GM12874 (cell line): ENCODE results near the gene DEFB123.

Experiments used
- CTCF ChIP-seq: IDR thresholded peaks from 2 replicates; pipeline ENCODE4 v1.5.1; 2011; ENCODE audit warnings: low read depth, mild to moderate bottlenecking, control low read depth, low read length, moderate library complexity; ENCODE audit not compliant: insufficient read depth

DEFB123 gene

GRCh38 chr20:31496761-31497295 lies 56.4 kb downstream of the DEFB123 start:
- TF ChIP-seq CTCF, result no peak

- TF ChIP-seq CTCF, result no peak
These were observed 57.6 kb downstream of the DEFB123 start for GRCh38 chr20:31497838-31498540.
